Epithelial cell of esophagus (primary cell): ENCODE results near the gene SNX20.

Experiments used
- DNase-seq: peaks from one replicate; pipeline ENCODE4 v3.0.0; 2010; ENCODE audit warnings: low read depth
- H3K4me3 ChIP-seq: 2 replicates; pipeline ENCODE4 v1.5.1; 2011; ENCODE audit warnings: mild to moderate bottlenecking, low read length, control low read depth
- TF ChIP-seq, protein P1 (sequence below): IDR thresholded peaks from 2 replicates; pipeline ENCODE4 v1.5.1; 2011; ENCODE audit warnings: low read depth, mild to moderate bottlenecking, low read length, control low read depth, inconsistent platforms; ENCODE audit not compliant: insufficient read depth; ENCODE audit errors: missing control alignments

SNX20 gene

DNA sequence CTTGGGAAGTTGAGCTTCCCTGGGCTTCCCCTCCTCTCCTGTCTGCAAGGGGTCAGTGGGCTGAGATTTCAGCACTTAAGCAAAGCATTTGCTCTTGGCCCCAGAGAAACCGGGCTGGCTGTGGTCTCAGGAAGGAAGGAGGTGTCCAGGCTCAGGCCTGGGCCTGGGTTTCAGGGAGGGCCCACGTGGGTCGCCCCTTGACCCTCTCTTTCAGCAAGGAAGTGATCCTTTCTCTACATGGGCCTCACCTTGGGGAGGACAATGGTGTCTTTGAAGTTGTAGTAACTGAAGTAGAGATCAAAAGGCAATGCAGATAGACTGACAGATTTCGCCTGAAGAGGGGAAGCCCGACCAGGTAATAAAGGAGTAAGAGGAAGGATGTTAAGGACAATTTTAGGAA is 15.0 kb upstream of the SNX20 start:
- TF ChIP-seq, protein P1, sequence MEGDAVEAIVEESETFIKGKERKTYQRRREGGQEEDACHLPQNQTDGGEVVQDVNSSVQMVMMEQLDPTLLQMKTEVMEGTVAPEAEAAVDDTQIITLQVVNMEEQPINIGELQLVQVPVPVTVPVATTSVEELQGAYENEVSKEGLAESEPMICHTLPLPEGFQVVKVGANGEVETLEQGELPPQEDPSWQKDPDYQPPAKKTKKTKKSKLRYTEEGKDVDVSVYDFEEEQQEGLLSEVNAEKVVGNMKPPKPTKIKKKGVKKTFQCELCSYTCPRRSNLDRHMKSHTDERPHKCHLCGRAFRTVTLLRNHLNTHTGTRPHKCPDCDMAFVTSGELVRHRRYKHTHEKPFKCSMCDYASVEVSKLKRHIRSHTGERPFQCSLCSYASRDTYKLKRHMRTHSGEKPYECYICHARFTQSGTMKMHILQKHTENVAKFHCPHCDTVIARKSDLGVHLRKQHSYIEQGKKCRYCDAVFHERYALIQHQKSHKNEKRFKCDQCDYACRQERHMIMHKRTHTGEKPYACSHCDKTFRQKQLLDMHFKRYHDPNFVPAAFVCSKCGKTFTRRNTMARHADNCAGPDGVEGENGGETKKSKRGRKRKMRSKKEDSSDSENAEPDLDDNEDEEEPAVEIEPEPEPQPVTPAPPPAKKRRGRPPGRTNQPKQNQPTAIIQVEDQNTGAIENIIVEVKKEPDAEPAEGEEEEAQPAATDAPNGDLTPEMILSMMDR, result no peak
- no peak for DNase-seq
- H3K4me3 ChIP-seq, result no peak overlapping the region

- H3K4me3 ChIP-seq, result no peak overlapping the region
- TF ChIP-seq, protein P1, result no peak
- no peak for DNase-seq
These were observed 14.2 kb upstream of the SNX20 start for GRCh38 chr16:50695017-50696000.

GRCh38 chr16:50694206-50694605 is 13.1 kb upstream of the SNX20 start:
- TF ChIP-seq, protein P1, result no peak
- H3K4me3 ChIP-seq, result peak overlapping the region; percentile 57
- DNase-seq, result no peak

DNA sequence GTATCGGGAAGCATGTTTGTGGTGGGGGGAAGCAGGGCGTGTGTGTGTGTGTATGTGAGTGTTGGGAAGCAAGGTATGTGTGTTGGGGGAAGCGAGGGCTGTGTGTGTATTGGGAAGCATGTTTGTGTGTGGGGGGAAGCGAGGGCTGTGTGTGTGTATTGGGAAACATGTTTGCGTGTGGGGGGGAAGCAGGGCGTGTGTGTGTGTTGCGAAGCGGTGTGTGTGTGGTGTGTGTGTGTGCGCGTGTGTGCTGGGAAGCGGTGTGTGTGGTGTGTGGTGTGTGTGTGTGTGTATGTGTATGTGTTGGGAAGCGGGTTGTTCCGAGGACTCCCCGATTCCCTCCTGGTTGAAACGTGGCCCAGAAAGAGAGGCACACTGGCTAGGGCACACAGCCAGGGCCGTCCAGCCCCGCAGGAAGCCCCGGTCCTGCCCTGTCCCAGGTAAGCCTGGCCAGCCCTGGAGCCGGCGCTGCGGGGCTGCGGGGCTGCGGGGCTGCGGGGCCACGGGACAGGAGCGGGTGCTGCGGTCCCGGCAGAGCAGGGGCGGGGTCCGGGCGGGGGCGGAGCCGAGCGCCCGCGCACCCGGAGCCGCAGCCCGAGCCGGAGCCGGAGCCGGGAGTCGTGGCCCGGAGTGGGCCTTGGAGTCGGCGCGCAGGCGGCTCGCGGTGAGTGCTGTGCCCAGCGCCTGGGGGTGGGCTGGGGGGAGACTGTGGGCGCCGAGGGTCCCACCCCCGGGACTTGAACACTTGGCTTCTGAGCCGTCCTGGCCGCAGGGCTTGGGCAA is 12.1 kb upstream of the SNX20 start, which contains the start of gene NOD2:
TSS of gene NOD2 (plus strand) at position 608 of the 783 bp plus-strand sequence. CDS start 5,890 bp downstream, outside the sequence.
- DNase-seq, result peak; percentile 43
- H3K4me3 ChIP-seq, result peak within 1 kb of the TSS; percentile 57
- TF ChIP-seq, protein P1, result no peak

DNA sequence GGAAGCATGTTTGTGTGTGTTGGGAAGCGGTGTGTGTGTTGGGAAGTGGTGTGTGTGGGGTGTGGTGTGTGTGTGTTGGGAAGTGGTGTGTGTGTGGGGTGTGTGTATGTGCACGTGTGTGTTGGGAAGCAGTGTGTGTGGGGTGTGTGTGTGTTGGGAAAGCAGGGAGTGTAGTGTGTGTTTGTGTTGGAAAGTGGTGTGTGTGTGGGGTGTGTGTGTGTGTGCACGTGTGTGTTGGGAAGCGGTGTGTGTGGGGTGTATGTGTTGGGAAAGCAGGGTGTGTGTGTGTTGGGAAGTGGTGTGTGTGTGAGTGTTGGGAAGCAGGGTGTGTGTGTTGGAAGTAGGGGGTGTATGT is 11.5 kb upstream of the SNX20 start:
- H3K4me3 ChIP-seq, result no peak overlapping the region
- no peak for DNase-seq
- TF ChIP-seq, protein P1, result no peak

- DNase-seq, result no peak
- H3K4me3 ChIP-seq, result no peak overlapping the region
- TF ChIP-seq, protein P1, result no peak
These were observed 9.1 kb upstream of the SNX20 start for GRCh38 chr16:50690177-50690576.
